Thyroid gland (tissue), 4 donors: ENCODE results near the gene WFIKKN2.

Source experiments
- CTCF ChIP-seq, 6 experiments: fragments of 200-600 bp in 3 of 6; fragments of 450-650 bp in 3 of 6; sonication (generic) in 3 of 6; IDR thresholded peaks; one replicate each; pipeline ENCODE4 v1.5.1; 2016 to 2019; ENCODE audit warnings: antibody characterized with exemption in 6 of 6, mild to moderate bottlenecking in 2 of 6, inconsistent platforms in 1 of 6, moderate library complexity in 1 of 6
- POLR2A ChIP-seq, 2 donors: fragments of 450-650 bp; IDR thresholded peaks; one replicate each; pipeline ENCODE4 v1.6.1; 2017; ENCODE audit warnings: antibody characterized with exemption in 2 of 2, mild to moderate bottlenecking in 2 of 2, moderate library complexity in 1 of 2

- TF ChIP-seq CTCF (IDR thresholded peaks at IDR 0.05) (no peak), POLR2A (IDR thresholded peaks at IDR 0.05) (no peak)
These were observed 52.4 kb downstream of the WFIKKN2 start for GRCh38 chr17:50887705-50888245.
